ENCODE results near the gene TNIK. TPM values are rescaled to one million over a fixed set of nuclear protein-coding genes. Genes with fewer than 3 reads are reported as not detected.

TNIK gene
- 0.69 and 1.5 TPM in 2 replicates for total RNA-seq (2021)
- Bru-seq, nascent RNA = percentile 29 among the genes with signal in this experiment
- percentile 23 among the genes with signal in this experiment for BruChase-seq, experiment 1, labeled RNA remaining after a 2-hour chase
- percentile 20 among the genes with signal in this experiment for BruChase-seq, experiment 2, labeled RNA remaining after a 6-hour chase
- long read RNA-seq = 0 reads

DNA sequence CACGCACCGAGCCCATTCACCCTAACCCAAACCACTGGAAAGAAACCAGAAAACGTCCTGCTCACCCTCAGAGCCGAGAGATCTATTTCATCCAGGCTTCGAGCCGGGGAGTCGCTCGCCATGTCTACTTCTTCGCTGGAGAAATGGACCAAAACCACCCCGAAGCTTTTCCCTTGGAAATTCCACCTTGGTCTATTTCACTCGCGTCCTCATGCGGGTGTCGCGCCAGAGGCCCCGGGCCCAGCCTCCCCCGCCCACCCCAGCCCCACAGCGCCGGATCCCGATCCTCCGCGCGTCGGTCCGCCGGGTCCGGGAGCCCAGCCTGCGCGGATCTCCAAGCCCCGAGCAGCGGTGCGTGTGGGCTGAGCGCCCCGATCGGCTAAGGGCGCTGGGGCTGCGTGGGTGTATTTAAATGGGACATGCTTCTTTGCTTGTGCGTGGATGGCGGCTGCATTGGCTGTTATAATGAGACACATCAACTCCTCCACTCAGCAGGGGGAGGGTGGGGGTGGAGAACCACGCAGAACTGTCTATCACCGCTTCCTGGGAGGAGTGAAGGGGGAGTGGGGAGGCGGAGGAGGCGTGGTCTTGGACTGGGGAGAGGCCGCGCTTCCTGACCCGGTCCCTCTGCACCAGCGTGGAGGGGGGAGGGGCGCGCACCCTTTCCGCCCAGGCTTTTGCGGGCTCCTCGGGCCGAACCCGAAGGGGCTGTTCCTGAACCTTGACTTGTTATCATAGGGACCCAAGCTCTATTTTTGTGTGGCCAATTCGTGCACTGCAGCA lies at the start of gene TNIK:
TNIK (minus strand) TSS at position 464 of the 783 bp plus-strand sequence; CDS start at position 122, 342 bp downstream.
- BruUV-seq (replicated peaks) = no TSS peak
- H3K27me3 ChIP-seq (replicated peaks; ENCODE audit: insufficient read depth, low read depth, low read length, poor library complexity) = peaks cover 12% of the 10 kb centered on the region

GRCh38 chr3:171508676-171509075 lies 48.5 kb upstream of the TNIK start:
- ChIA-PET CTCF (interaction anchor here (0.5 kb wide), 1 partner anchor 161 kb away, joined by 5 read pairs; no protein-coding TSS in a partner anchor), POLR2A (ENCODE audit: low non-redundant PET) (no interaction called here)
- H3K9me3 ChIP-seq (ENCODE audit: low read depth, low read length, poor library complexity, severe bottlenecking) = no peaks in the 10 kb centered on the region
- H3K4me3 ChIP-seq (ENCODE audit: low read depth, low read length, poor library complexity, severe bottlenecking) = no peak overlapping the region
- no peak for DNase-seq (ENCODE audit: low spot score)
- H3K27me3 ChIP-seq (replicated peaks; ENCODE audit: insufficient read depth, low read depth, low read length, poor library complexity) = no peaks in the 10 kb centered on the region
- BruUV-seq (replicated peaks) = no TSS peak
- TF ChIP-seq, protein P1, sequence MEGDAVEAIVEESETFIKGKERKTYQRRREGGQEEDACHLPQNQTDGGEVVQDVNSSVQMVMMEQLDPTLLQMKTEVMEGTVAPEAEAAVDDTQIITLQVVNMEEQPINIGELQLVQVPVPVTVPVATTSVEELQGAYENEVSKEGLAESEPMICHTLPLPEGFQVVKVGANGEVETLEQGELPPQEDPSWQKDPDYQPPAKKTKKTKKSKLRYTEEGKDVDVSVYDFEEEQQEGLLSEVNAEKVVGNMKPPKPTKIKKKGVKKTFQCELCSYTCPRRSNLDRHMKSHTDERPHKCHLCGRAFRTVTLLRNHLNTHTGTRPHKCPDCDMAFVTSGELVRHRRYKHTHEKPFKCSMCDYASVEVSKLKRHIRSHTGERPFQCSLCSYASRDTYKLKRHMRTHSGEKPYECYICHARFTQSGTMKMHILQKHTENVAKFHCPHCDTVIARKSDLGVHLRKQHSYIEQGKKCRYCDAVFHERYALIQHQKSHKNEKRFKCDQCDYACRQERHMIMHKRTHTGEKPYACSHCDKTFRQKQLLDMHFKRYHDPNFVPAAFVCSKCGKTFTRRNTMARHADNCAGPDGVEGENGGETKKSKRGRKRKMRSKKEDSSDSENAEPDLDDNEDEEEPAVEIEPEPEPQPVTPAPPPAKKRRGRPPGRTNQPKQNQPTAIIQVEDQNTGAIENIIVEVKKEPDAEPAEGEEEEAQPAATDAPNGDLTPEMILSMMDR (conservative IDR thresholded peaks at IDR 0.05; ENCODE audit: low read depth, low read length) = no peak
- TF ChIP-seq EZH2 (IDR thresholded peaks at IDR 0.05; ENCODE audit: borderline replicate concordance, low read depth, low read length, poor library complexity, severe bottlenecking) = no peak
- no peaks in the 10 kb centered on the region for H3K4me1 ChIP-seq (ENCODE audit: insufficient read depth, low read length, poor library complexity, severe bottlenecking)
- intact Hi-C loops (cut with micrococcal nuclease; ENCODE audit: unreplicated experiment) = no loop called here
- H3K36me3 ChIP-seq (ENCODE audit: insufficient read depth, low read length, poor library complexity, severe bottlenecking) = no peaks in the 10 kb centered on the region
- H3K27ac ChIP-seq (ENCODE audit: low read depth, low read length, poor library complexity, severe bottlenecking) = no peak overlapping the region

More for the DNA sequence above, at the start of gene TNIK:
- Histone ChIP-seq H3K9me3 (ENCODE audit: low read depth, low read length, poor library complexity, severe bottlenecking) (no peaks in the 10 kb centered on the region), H3K27ac (ENCODE audit: low read depth, low read length, poor library complexity, severe bottlenecking) (no peak within 1 kb of the TSS), H3K4me1 (ENCODE audit: insufficient read depth, low read length, poor library complexity, severe bottlenecking) (peaks cover 5% of the 10 kb centered on the region), H3K4me3 (ENCODE audit: low read depth, low read length, poor library complexity, severe bottlenecking) (peak within 1 kb of the TSS; percentile 58), H3K36me3 (ENCODE audit: insufficient read depth, low read length, poor library complexity, severe bottlenecking) (no peaks in the 10 kb centered on the region)
- peak; percentile 81 for DNase-seq (ENCODE audit: low spot score)
- POLR2A ChIA-PET (ENCODE audit: low non-redundant PET) = interaction anchor here (0.6 kb wide), 1 partner anchor 343 kb away, joined by 6 read pairs; no protein-coding TSS in a partner anchor
- intact Hi-C loops (cut with micrococcal nuclease; ENCODE audit: unreplicated experiment) = loop anchor here (5.0 kb wide), 1 partner anchor 273 kb away; no protein-coding TSS in a partner anchor
- CTCF ChIA-PET = interaction anchor here (0.6 kb wide), 1 partner anchor 31 kb away, joined by 6 read pairs; no protein-coding TSS in a partner anchor
- TF ChIP-seq, protein P1 (conservative IDR thresholded peaks at IDR 0.05; ENCODE audit: low read depth, low read length) = no peak; the same call in 1 of the 2 replicates
- TF ChIP-seq EZH2 (IDR thresholded peaks at IDR 0.05; ENCODE audit: borderline replicate concordance, low read depth, low read length, poor library complexity, severe bottlenecking) = no peak

DNA sequence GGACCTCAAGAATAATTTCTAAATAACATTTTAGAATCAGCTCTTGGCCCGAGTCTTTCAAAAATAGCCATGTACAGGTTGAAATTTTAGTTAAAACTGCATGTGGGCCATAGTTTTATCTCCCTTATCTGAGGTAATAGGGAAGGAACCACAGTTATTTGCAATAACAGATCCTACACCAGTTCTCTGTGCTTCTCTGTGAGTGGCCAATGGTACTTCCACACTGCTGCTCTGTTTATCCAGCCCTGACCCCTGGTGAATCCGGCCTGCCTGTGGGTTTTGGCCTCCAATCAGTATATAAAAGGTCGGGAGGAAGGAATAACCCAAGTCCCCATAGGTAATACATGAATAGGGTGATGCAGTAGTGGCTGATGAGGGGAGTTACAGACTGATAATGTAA lies 48.0 kb upstream of the TNIK start:
- CTCF ChIA-PET = no interaction called here
- no peak for TF ChIP-seq EZH2 (IDR thresholded peaks at IDR 0.05; ENCODE audit: borderline replicate concordance, low read depth, low read length, poor library complexity, severe bottlenecking)
- TF ChIP-seq, protein P1 (conservative IDR thresholded peaks at IDR 0.05; ENCODE audit: low read depth, low read length) = no peak
- no peaks in the 10 kb centered on the region for H3K36me3 ChIP-seq (ENCODE audit: insufficient read depth, low read length, poor library complexity, severe bottlenecking)
- H3K4me3 ChIP-seq (ENCODE audit: low read depth, low read length, poor library complexity, severe bottlenecking) = no peak overlapping the region
- no peak for DNase-seq (ENCODE audit: low spot score)
- intact Hi-C loops (cut with micrococcal nuclease; ENCODE audit: unreplicated experiment) = no loop called here
- no peaks in the 10 kb centered on the region for H3K27me3 ChIP-seq (replicated peaks; ENCODE audit: insufficient read depth, low read depth, low read length, poor library complexity)
- no peaks in the 10 kb centered on the region for H3K9me3 ChIP-seq (ENCODE audit: low read depth, low read length, poor library complexity, severe bottlenecking)
- H3K27ac ChIP-seq (ENCODE audit: low read depth, low read length, poor library complexity, severe bottlenecking) = no peak overlapping the region
- BruUV-seq (replicated peaks) = no TSS peak
- POLR2A ChIA-PET (ENCODE audit: low non-redundant PET) = no interaction called here
- H3K4me1 ChIP-seq (ENCODE audit: insufficient read depth, low read length, poor library complexity, severe bottlenecking) = no peaks in the 10 kb centered on the region

Data from A673 (cell line).